OCI-LY7 (cell line): ENCODE results near the gene CARNS1. TPM values are rescaled to one million over a fixed set of nuclear protein-coding genes. Genes with fewer than 3 reads are reported as not detected.

ENCODE experiments used
- BruUV-seq: library from RNA; stranded (reverse); fragments of 400-500 nt; replicated peaks from 2 replicates; lab custom pipeline; 2021; lab: Mats Ljungman, UMichigan
- CTCF ChIA-PET: fragments of 300-600 bp; sonication (Branson Sonifier 250); formaldehyde crosslinking; loops from one replicate; lab custom pipeline; 2022; ENCODE audit warnings: antibody characterized with exemption; ENCODE audit not compliant: unreplicated experiment; lab: Charles Lee
- POLR2A ChIA-PET: fragments of 300-600 bp; sonication (Branson Sonifier 250); formaldehyde crosslinking; loops from one replicate; lab custom pipeline; 2022; ENCODE audit warnings: antibody characterized with exemption; lab: Charles Lee
- DNase-seq: peaks from one replicate; pipeline ENCODE4 v3.0.0-alpha.2; 2015; ENCODE audit warnings: low spot score
- H2AFZ ChIP-seq: fragments of 200-600 bp; sonication (generic), shearing (Covaris generic); 2 replicates; pipeline ENCODE4 v1.6.1; 2014; ENCODE audit warnings: mild to moderate bottlenecking, antibody characterized with exemption, low read length, moderate library complexity
- H3K27ac ChIP-seq: fragments of 200-600 bp; sonication (generic); 2 replicates; pipeline ENCODE4 v1.5.1; 2014; ENCODE audit warnings: mixed run types, low read depth, mild to moderate bottlenecking, moderate library complexity, low read length, inconsistent platforms; ENCODE audit not compliant: poor library complexity, severe bottlenecking
- H3K36me3 ChIP-seq: fragments of 200-600 bp; sonication (generic); 2 replicates; pipeline ENCODE4 v1.6.1; 2014; ENCODE audit warnings: mild to moderate bottlenecking, antibody characterized with exemption, low read length, moderate library complexity, mixed read lengths; ENCODE audit not compliant: insufficient read depth
- H3K4me1 ChIP-seq: fragments of 200-600 bp; sonication (generic); 2 replicates; pipeline ENCODE4 v1.5.1; 2014; ENCODE audit warnings: mild to moderate bottlenecking, low read length; ENCODE audit not compliant: insufficient read depth, poor library complexity, severe bottlenecking
- H3K4me2 ChIP-seq: fragments of 200-600 bp; sonication (generic); 2 replicates; pipeline ENCODE4 v1.6.1; 2014; ENCODE audit warnings: mild to moderate bottlenecking, low read length
- H3K4me3 ChIP-seq: fragments of 200-600 bp; sonication (generic); 2 replicates; pipeline ENCODE4 v1.5.1; 2014; ENCODE audit warnings: mild to moderate bottlenecking, low read depth, low read length; ENCODE audit not compliant: poor library complexity, severe bottlenecking
- H3K79me2 ChIP-seq: fragments of 200-600 bp; sonication (generic); 2 replicates; pipeline ENCODE4 v1.6.1; 2016; ENCODE audit warnings: low read depth, mild to moderate bottlenecking, low read length, moderate library complexity, mixed read lengths; ENCODE audit not compliant: insufficient read depth
- H3K9me2 ChIP-seq: fragments of 200-600 bp; sonication (generic); 2 replicates; pipeline ENCODE4 v1.6.1; 2016; ENCODE audit warnings: mild to moderate bottlenecking, low read length, mixed read lengths; ENCODE audit not compliant: insufficient read depth
- H3K9me3 ChIP-seq: fragments of 200-600 bp; sonication (generic); 2 replicates; pipeline ENCODE4 v1.6.1; 2014; ENCODE audit warnings: mild to moderate bottlenecking, mixed run types, low read length, mixed read lengths
- H4K20me1 ChIP-seq: fragments of 200-600 bp; sonication (generic); 2 replicates; pipeline ENCODE4 v1.6.1; 2014; ENCODE audit warnings: mild to moderate bottlenecking, antibody characterized with exemption, low read length, moderate library complexity, mixed read lengths; ENCODE audit not compliant: insufficient read depth
- EZH2phosphoT487 ChIP-seq: fragments of 200-600 bp; sonication (generic); IDR thresholded peaks from 2 replicates; pipeline ENCODE4 v1.6.1; 2018; ENCODE audit warnings: low read depth, borderline replicate concordance, mild to moderate bottlenecking, mixed run types, antibody characterized with exemption, low read length, moderate library complexity, mixed read lengths
- intact Hi-C: fragments of 100-400 bp; cut with micrococcal nuclease; formaldehyde crosslinking; loops from one replicate; pipeline ENCODE4 v1.10.0; 2022; ENCODE audit not compliant: unreplicated experiment
- total RNA-seq, 2 experiments: library from RNA; depleted of rRNA in 1 of 2; stranded (reverse); fragments of >200 nt in 1 of 2; shearing (Covaris generic) in 1 of 2; gene quantifications; 2 replicates each; pipeline ENCODE4 v1.2.3, GENCODE V29; 2014 to 2022
- TF ChIP-seq, protein P1 (sequence below): fragments of 200-600 bp; sonication (generic); conservative IDR thresholded peaks from 2 replicates; pipeline ENCODE4 v1.5.1; 2014; ENCODE audit warnings: mild to moderate bottlenecking, antibody characterized with exemption, low read length, moderate library complexity, mixed read lengths

Gene CARNS1
- total RNA-seq, 2 experiments from 2014 or later: 0.06 to 0.21 TPM

DNA sequence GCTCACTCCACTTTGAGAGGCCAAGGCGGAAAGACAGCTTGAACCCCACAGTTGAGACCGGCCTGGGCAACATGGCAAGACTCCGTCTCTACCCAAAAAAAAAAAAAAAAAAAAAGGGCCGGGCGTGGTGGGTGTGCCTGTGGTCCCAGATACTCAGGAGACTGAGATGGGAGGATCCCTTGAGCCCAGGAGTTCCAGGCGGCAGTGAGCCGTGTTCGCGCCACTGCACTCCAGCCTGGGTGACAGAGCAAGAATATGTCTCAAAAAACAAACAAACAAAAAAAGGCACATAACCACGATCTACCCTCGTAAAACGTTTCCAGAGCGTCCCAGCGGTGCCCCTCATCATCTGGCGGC, 24.6 kb upstream of the CARNS1 start:
- DNase-seq: no peak
- Histone ChIP-seq H3K27ac (peak overlapping the region; percentile 54), H4K20me1 (no peaks in the 10 kb centered on the region), H3K9me3 (no peaks in the 10 kb centered on the region), H3K4me1 (peaks cover 33% of the 10 kb centered on the region), H3K4me3 (peak overlapping the region; percentile 78), H3K4me2 (peak overlapping the region; percentile 74), H3K36me3 (peaks cover 23% of the 10 kb centered on the region), H3K79me2 (peaks cover 19% of the 10 kb centered on the region; the same call in 1 of the 2 replicates), H3K9me2 (no peaks in the 10 kb centered on the region), H2AFZ (no peak overlapping the region)
- no peak for TF ChIP-seq EZH2phosphoT487
- TF ChIP-seq, protein P1, sequence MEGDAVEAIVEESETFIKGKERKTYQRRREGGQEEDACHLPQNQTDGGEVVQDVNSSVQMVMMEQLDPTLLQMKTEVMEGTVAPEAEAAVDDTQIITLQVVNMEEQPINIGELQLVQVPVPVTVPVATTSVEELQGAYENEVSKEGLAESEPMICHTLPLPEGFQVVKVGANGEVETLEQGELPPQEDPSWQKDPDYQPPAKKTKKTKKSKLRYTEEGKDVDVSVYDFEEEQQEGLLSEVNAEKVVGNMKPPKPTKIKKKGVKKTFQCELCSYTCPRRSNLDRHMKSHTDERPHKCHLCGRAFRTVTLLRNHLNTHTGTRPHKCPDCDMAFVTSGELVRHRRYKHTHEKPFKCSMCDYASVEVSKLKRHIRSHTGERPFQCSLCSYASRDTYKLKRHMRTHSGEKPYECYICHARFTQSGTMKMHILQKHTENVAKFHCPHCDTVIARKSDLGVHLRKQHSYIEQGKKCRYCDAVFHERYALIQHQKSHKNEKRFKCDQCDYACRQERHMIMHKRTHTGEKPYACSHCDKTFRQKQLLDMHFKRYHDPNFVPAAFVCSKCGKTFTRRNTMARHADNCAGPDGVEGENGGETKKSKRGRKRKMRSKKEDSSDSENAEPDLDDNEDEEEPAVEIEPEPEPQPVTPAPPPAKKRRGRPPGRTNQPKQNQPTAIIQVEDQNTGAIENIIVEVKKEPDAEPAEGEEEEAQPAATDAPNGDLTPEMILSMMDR: no peak
- POLR2A ChIA-PET: interaction anchor here (0.6 to 2.4 kb wide), 4 partner anchors 11 to 226 kb away, joined by 3 to 16 read pairs (median 6); partner anchors contain the start of genes PPP1CA and TBC1D10C
- CTCF ChIA-PET: interaction anchor here (0.6 kb wide), 1 partner anchor 243 kb away, joined by 3 read pairs; no protein-coding TSS in a partner anchor
- intact Hi-C loops: loop anchor here (1.0 kb wide), 1 partner anchor 93 kb away; no protein-coding TSS in a partner anchor
- no TSS peak for BruUV-seq

DNA sequence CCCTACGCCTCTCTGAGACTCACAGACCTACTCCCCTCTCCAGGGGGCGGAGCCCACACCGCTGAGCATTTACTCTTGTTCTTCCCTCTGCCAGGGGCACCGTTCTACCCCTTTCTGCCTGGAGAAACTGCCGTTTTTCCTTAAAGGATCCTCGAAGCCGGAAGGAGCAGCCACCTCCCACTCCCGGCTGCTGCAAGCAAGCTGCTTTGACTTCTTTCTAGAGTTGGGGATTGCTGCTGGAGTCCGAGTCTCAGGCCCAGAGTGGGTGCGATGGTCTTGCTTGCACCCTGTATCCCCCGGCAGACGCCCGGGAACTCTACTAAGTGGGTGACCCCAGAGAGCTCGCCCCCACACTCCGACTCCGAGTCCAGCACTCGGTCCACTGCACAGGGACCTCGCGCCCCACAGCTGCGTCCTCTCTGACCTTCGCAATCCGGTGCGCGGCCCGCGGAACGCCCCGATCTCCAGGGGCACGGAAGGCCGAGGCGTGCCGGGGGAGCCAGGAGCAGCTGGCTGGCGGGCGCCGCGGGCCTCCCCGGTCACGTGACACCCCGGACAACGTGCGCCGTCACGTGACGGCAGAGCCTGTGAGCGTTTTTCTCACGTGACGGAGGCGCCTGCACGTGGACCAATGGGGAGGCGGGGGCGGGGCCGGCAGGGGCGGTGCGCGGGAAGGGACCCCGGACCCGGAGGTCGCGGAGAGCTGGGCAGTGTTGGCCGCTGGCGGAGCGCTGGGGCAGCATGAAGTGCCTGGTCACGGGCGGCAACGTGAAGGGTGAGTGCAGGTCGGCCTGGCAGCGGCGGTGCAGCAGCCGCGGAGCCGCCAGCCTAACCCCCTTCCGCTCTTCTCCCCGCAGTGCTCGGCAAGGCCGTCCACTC, 23.9 kb upstream of the CARNS1 start, which contains the start of gene RAD9A:
Gene RAD9A (plus strand): TSS at position 683 of the 879 bp plus-strand sequence. CDS start 59 bp downstream, at position 742.
- peak; percentile 98 for DNase-seq

More for the DNA sequence above, 23.9 kb upstream of the CARNS1 start, which contains the start of gene RAD9A:
- Histone ChIP-seq H3K4me1 (peaks cover 37% of the 10 kb centered on the region), H3K4me2 (peak within 1 kb of the TSS; percentile 74), H3K9me3 (no peaks in the 10 kb centered on the region), H3K27ac (peak within 1 kb of the TSS; percentile 54), H3K79me2 (peaks cover 19% of the 10 kb centered on the region; the same call in 1 of the 2 replicates), H4K20me1 (no peaks in the 10 kb centered on the region), H2AFZ (0 out of 2 replicates have a peak within 1 kb of the TSS, but pooled peaks have one; percentile 22), H3K4me3 (peak within 1 kb of the TSS; percentile 78), H3K36me3 (peaks cover 29% of the 10 kb centered on the region), H3K9me2 (no peaks in the 10 kb centered on the region)
- TF ChIP-seq EZH2phosphoT487: no peak
- TF ChIP-seq, protein P1: no peak
- CTCF ChIA-PET: interaction anchor here (0.8 kb wide), 1 partner anchor 10 kb away, joined by 6 read pairs; the partner anchor contains the start of gene PPP1CA
- POLR2A ChIA-PET: interaction anchor here (0.6 to 2.4 kb wide), 9 partner anchors 10 to 199 kb away, joined by 3 to 16 read pairs (median 3); partner anchors contain the start of genes PPP1CA, PTPRCAP and TBC1D10C
- intact Hi-C loops: loop anchor here (1.0 kb wide), 1 partner anchor 93 kb away; no protein-coding TSS in a partner anchor
- TSS peak; percentile 75 for BruUV-seq
